Upper lobe of left lung (tissue), 4 donors: ENCODE data around the gene LENG9.

Source experiments
- EP300 ChIP-seq, 4 donors: sonication (generic); formaldehyde crosslinking; IDR thresholded peaks; one replicate each; pipeline ENCODE4 v1.5.1; 2017; ENCODE audit warnings: antibody characterized with exemption in 4 of 4, control low read depth in 2 of 4
- POLR2A ChIP-seq, 4 donors: fragments of 450-650 bp; IDR thresholded peaks; one replicate each; pipeline ENCODE4 v1.5.1; 2016 to 2017; ENCODE audit warnings: antibody characterized with exemption in 4 of 4, mild to moderate bottlenecking in 2 of 4
- TF ChIP-seq, protein P1 (sequence below), 6 experiments: fragments of 450-650 bp in 4 of 6; fragments of 200-600 bp in 2 of 6; sonication (generic) in 2 of 6; IDR thresholded peaks; one replicate each; pipeline ENCODE4 v1.5.1; 2016 to 2019; ENCODE audit warnings: antibody characterized with exemption in 6 of 6

DNA sequence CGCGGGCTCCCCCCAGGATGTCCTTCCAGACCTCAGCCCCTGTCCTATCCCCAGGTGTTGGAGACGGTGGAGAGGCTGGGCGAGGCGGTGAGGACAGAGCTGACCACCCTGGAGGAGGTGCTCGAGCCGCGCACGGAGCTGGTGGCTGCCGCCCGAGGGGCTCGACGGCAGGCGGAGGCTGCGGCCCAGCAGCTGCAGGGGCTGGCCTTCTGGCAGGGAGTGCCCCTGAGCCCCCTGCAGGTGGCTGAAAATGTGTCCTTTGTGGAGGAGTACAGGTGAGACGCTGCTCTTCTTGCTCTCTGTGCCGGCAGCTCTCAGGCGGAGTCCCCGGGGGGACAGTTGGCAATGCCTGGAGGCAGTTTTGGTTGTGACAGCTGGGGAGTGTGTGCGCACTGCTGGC is 41.4 kb downstream of the LENG9 start:
- TF ChIP-seq, protein P1, sequence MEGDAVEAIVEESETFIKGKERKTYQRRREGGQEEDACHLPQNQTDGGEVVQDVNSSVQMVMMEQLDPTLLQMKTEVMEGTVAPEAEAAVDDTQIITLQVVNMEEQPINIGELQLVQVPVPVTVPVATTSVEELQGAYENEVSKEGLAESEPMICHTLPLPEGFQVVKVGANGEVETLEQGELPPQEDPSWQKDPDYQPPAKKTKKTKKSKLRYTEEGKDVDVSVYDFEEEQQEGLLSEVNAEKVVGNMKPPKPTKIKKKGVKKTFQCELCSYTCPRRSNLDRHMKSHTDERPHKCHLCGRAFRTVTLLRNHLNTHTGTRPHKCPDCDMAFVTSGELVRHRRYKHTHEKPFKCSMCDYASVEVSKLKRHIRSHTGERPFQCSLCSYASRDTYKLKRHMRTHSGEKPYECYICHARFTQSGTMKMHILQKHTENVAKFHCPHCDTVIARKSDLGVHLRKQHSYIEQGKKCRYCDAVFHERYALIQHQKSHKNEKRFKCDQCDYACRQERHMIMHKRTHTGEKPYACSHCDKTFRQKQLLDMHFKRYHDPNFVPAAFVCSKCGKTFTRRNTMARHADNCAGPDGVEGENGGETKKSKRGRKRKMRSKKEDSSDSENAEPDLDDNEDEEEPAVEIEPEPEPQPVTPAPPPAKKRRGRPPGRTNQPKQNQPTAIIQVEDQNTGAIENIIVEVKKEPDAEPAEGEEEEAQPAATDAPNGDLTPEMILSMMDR (IDR thresholded peaks at IDR 0.05): no peak
- TF ChIP-seq EP300 (IDR thresholded peaks at IDR 0.05) (no peak), POLR2A (IDR thresholded peaks at IDR 0.05) (no peak)
